Eye (tissue), 1 donor: ENCODE data around the gene GRAMD2B.
"Not testable (repeated sequence)": the region's sequence is repeated elsewhere in the genome, so short reads cannot be mapped to it uniquely, and the experiment has no call there.

Source experiments
- DNase-seq: peaks from one replicate; pipeline ENCODE4 v3.0.0-alpha.2; 2015

The GRAMD2B gene

DNA sequence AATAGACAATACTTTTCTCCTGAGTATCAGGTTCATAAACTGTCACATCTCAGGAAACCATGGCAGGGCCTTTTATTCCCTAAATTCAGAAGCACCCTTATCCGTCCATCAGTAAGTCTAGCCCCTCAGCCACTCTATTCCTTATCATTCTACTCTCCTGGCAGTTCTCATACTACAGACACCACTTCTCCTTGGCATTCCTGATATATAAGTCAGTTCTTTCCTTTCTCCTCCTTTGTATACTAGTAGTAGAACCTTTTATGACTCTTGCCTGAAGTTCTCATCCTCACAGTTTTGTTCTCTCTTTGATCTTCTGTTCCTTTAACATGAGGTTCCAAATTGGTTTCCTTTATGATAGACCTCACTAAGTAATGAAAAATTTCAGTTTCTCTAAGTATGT lies 29.3 kb downstream of the GRAMD2B start:
- no peak for DNase-seq

DNA sequence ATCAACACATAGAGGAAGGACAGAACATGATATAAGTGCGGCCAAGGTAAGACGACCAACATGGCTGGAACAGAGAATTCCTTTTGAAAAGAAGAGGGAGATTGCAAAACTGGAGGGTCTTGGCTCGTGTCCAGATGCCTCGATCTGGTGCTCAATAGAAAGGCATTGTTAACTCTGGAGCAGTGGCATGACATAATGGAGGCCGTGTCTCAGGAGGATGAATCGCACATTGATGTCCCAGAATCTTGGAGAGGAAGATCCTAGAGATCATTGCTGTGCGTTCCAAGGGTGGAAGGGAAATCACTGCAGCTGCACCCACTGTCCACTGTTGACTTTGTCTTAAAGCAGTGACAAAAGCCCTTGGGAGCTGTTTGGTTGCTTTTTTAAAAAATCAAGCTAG lies 30.9 kb downstream of the GRAMD2B start:
- DNase-seq: peak; percentile 14

DNA sequence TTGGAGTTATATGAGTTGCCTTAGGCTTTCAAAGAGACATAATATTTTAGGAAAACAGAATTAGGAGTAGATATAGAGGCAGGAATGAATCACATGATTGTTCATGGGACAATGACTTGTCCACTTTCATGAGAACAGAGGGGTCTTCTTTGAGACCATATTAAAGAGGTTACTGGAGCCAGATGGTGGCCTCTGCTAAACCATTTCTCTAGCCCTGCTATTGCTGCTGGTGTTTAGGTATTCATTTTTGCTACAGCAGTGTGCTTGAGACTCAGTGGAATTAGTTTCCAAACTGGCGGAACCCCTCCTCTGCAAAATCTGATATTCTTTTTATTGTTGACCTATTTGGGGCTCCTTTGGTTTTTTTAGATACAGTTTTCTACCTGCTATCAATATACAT lies 31.3 kb downstream of the GRAMD2B start:
- DNase-seq: no peak

DNA sequence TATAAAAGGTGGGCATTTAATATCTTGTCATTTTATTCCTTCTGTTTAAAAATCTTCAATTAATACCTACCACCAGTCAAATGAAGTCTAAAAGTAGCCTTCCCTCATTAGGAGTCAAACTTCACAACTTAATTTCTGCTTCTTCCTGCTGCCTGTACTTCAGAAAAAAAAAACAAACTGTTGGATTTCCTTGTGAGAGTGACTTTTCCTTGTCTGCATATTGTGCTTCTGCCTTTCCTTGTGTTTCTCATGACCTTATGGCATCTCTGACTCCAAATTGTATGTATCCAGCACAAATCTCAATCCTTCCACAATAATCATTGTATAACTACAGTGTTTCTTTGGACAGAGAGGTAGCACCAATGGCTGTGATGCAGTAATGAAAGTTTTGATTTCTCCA lies 32.1 kb downstream of the GRAMD2B start:
- no peak for DNase-seq

DNA sequence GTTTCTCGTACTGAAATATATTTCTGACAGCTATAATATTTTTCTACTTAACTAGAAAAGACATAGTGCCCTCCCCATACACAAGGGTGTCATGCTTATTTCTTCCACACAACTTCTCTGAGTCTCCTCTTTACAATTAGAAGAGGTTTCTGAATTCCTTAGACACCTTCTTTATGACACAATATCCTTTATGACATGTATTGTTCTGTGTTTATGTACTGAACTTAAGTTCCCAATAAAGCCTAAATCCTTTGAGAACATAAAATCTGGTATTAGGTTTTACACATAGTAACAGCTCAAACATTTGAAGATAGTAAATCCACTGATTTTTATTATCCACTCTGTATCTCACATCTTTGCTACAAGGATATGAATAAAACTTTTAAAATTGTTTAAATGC lies 32.5 kb downstream of the GRAMD2B start:
- no peak for DNase-seq

DNA sequence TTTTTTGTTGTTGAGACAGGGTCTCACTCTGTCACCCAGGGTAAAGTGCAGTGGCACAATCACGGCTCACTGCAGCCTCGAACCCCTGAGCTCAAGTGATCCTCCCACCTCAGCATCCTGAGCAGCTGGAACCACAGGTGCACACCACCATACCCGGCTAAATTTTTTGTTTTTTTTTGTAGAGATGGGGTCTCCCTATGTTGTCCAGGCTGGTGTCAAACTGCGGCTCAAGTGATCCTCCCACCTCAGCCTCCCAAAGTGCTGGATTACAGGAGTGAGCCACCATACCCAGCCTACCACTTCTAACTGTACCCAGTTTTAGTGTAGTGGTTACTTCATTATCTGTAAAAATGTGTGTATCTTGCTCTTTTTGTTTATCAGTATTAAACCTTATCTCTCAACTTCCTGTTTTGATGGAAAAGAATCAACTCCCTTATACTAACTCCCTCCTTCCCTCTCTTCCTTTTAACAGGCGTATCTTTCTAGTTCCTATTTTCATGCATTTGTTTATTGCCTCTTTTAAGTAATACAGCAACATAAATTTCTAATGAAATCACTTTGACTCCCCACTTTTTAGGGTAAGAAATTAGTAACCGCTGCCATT lies 33.1 kb downstream of the GRAMD2B start:
- DNase-seq: no peak

DNA sequence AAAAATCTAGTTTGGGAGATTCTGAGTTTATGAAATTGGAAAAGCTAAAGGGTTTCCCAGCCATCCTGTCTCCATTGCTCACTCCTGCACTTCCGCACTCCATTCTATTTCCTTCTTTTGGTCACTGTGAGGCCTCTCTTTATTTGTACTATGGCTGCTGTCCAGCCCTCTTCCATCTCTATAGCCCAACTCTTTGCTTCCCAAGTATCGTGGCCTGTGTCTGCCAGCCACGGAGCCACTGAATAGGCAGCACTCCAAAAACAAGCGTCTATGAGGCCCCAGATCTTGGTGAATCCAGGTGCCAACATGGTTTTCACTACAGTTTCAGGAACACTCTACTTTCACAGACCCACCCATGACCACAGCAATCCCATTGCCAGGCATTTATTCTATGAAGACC lies 37.2 kb downstream of the GRAMD2B start:
- DNase-seq: no peak

DNA sequence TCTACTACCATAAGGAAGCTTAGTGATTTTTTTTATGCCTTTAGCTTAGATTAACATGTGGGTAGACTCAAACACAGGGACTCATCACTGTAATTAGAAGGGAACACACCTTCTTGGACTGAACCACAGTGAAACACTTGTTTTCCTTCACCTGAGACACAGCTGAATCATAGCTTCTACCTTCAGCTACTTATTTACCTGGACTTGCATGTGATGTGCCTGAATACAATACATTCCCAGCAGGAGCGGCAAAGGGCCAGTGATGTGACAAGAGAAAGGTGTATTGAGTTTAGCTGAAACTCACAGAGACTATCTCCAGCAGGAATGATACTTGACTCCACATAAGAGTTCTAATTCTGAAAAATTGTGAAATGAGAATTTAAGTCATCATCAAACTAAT lies 37.8 kb downstream of the GRAMD2B start:
- DNase-seq: no peak

DNA sequence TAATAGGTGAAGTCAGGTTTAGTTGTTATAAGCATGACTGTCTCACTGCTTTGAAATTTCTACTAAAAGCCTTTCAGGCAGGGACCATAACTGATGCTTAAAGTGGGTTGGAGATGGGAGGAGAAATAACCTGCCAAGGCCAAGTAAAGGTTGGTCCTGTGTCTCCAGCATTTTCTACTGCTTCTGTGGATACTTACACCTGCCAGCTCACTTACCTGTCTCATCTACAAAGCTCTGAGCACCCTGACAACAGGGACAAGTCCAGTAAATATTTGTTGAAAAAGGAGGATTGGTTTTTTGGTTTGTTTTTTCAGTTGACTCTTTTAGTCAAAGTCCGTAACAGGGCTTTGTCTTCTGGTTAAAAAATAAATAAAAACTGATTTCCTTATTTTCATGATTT lies 38.6 kb downstream of the GRAMD2B start:
- DNase-seq: no peak

DNA sequence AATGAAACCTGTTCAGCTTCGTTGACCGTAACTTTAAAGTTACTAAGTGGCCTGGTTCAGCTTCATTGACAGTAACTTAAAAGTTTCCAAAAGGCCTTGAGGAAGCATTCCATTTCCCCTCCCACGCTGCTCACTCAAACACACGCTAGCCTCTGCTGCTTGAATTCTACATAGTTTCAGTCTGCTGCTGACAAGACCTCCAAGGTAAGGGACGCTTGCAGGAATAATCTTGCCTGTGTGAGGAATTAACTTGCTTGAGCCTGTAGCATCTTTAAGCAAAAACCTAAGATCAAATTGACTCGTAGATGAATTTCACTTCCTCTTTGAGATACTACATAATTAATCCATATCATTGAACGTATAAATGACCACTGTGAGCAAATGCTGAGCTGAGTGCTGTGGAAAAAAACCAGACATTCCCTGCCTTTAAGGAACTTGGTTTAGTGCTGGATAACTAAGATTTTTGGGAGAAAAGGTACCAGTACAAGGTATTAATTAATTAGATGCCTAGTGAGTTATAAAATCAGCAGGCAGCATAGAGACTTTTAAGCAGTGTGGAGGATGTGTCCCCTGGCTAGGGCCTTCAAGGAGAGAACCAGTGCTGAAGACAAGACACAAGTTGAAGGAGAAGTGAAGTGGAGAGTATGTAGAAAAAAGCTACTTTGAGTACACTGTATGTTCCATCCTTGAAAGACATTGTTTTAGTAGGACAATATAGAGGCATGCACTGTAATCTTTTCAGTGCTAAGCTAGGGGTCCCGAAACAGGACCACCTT lies 39.2 kb downstream of the GRAMD2B start:
- no peak for DNase-seq

DNA sequence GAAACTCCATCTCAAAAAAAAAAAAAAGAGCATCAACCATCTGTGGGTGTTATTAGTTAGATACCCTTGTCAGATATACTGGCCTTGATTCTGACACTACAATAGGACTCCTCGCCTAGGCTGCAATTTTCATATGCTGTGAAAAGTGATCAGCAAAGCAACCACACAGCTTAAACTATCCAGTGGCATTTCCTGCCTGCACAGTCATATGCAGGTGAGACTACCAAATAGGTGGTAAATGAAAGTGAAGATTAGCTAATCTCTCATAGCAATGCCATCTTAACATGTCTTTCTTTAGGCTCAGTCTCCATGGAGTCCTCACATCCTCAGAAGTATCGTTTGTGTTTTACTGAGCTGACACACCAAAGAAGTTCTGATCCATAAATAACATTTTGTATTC lies 40.8 kb downstream of the GRAMD2B start:
- no peak for DNase-seq

DNA sequence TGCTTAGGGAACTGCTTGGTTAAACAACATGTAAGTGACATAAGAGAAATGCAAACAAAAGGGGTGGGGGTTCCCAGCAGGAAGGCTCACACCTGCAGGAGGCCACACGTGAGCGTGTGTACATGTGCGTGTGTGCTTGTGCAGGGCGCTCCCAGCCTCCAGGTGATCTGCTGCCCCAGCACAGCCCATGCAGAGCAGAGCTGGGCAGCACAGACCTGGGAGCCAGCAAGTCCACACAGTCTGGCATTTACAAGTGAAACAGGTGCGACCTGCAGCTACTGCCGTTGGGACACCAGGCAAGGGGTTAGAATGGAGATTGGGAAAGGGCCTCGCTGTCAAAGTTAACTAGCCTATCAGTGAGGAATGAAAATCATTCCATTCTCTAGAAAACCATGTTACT lies 41.8 kb downstream of the GRAMD2B start:
- no peak for DNase-seq

DNA sequence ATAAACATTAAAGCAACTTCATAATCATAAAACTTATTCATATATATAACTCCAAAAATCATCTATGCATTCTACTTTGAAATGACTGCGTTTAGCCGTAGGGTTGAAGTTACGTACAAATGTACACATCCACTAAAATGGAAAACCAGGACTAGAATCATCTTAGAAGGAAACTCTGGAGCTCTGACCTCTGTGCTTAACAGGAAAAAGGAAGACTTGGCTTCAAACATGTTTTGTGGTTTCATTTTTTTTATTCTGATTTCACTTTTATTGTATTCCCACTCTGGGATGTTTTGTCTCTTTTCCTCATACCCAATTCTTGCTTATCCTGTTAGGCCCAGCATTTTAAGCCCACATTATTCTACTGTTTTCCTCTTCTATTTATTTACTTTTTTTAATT lies 44.9 kb downstream of the GRAMD2B start:
- no peak for DNase-seq

DNA sequence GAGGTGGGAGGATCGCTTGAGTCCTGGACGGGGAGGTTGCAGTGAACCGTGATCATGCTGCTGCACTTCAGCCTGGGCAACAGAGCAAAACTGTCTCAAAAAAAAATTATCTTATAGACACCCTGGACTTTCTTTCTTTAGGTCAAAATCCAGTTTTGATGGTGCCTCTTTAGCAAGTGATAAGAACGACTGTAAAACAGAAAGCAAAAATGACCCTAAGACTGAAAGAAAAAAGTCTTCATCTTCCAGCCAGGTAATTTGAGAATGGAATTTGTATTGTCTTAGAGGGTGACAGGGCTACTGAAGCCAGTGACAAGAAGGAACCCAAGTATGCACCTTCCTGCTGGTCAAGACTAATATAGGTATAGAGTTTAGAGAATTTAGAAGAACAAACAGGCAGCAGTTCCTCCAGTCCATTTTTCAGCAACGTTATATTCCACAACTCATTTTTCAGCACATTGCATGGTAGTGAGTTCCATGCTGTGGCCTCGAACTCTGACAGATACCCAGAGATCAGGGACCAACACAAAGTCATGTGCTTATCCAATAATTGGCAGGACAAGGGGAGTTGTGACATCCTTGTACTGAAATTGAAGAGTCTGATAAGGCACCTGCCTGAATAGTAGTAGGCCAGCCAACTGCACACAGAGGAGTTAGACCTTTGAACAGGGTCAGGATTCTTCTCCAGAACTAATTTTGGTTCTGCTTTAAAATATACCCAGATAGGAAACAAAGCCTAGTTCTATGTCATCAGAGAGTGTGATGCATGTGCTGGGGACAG lies 46.5 kb downstream of the GRAMD2B start:
- DNase-seq: no peak

DNA sequence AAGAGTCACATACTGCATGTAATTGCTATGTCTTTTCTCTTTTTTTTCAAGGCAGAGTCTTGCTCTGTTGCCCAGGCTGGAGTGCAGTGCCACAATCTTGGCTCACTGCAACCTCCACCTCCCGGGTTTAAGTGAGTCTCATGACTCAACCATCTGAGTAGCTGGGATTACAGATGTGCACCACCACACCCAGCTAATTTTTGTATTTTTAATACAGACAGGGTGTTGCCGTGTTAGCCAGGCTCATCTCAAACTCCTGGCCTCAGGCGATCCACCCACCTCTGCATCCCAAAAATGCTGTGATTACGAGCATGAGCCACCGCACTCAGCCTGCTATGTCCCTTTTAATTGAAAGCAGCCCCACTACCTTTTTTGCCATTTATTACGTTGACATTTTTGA lies 47.3 kb downstream of the GRAMD2B start:
- DNase-seq: not testable (repeated sequence)

DNA sequence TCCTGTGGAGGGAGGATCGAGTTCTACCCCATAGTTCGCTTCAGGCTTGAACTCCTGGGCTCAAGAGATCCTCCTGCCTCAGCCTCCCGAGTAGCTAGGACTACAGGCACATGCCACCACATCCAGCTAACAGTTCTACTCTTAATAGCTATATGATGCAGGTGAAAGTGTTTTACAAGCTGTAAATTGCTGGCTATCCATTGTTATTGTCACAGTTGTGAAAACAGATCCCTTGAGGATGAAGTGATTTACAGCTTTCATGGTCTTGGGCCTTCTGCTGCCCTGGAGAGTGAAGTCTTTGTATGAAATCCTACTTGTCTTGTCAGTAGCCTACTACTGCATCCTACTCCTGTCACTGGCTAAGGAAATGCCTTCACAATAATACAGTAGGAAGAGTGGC lies 48.0 kb downstream of the GRAMD2B start:
- no peak for DNase-seq

DNA sequence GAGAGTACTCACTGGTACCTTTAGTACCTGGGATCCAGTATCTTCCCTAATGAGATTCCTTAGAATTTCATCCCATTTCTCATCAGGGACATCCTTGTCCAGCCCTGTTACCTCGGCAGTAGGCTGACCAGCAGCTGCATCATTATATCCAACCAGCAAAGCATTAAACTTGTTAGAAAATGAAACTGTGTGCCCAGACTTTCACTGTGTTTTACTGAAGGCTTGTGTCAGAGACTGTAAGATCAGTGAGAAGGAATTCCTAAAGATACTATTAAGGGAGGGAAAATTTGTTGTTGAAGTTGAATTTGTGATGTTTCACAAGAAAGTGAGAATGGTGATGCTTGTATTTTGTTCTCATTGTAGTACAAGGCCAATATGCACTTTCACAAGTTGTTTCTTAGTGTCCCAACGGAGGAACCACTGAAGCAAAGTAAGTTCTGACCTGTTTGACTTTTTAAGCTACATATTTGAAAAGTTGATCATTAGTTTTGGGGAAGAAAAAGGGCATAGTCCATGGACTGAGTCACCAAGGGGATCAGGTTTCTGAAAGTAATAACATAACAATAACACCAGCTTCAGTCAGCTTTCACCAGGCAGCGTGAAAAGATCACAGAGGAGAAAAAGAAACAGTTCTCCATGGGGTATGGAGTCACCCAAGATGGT lies 48.8 kb downstream of the GRAMD2B start:
- no peak for DNase-seq

DNA sequence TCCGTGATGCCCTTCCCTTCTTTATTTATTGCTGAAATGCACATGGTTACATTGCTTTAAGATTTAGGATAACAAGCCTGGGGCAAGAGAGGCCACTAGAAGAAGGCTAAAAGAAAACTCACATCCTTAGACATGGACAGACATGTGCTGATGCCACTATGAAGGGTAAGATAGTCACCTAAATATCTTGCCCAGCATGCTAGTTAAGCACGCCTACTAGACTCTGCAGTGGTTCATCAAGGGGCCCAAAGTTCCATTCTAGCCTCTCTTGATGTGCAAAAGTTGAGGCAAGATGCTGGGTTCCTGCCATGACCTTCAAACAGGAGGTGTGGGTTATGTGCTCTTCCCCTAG lies 49.3 kb downstream of the GRAMD2B start:
- DNase-seq: no peak

DNA sequence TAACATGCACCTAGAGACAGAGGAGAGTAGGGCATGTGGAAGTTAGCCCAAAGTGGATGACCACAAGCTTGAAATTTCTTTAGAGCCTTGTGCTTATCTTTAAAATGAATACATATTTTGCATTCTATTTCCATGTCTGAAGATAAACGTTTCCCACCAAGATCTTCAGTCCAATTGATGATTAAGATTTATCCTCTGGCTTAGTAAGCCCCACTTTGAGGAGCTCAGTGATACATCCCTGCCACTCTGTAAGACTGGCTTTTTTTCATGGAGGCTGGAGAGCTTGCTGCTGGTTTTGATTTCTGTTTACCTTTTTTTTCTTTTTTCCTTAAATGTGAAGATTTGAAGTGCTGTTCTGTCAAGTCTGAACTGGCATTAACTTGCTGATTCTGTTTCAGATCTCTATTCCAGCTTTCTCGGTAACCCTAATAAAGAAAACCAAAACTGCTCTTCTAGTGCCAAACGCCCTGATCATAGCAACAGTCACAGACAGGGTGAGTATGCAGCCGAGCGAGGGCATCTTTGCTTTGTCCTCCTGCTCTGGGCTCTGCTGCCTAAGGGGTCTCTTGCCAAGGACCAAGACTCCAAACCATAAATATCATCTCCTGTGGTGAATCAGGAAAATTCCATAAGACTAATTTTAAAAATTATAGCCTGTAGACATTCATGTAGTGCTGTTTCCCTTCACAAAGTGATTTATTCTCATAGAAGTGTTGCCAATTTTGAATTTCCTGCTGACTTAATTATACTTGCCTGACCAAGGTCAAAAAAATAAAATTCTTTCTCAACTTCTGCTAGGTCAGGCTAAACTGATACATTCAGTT lies 54.3 kb downstream of the GRAMD2B start:
- DNase-seq: no peak

DNA sequence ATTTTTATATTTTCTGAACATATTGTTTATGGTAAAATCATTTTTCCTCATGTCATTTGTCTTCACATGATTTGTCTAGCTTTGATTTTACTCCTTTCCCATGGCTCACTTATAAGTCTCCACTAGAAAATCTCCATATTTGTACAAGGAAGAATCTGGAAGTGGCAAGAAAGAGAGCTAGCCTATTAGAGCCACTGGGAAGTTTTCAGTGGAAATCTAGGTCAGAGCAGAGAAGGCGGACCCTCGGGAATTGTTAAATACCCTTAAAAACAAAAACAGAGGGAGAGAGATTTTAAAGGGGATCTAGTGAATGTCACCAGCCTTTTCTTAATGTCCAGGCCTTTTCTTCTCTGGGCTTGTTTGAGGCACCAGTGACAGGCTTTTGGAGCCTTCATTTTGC lies 56.6 kb downstream of the GRAMD2B start:
- no peak for DNase-seq

DNA sequence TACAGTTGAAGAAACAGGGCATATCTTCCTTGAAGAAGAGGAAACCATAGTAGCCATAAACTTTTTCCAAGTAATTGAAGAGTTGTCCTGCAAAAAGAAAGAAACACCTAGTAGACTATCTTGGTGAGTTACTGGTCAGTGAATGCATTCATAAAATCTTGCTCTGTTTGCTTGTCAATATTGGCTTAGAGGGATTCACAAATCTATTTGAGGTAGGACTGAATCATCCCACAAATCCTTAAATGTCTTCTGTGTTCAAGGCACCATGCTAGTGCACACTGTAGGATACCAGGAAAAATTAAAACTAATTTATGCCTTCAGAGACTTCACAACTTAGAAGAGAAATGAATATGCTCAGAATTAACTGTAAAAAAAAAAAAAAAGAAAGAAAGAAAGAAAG lies 57.6 kb downstream of the GRAMD2B start:
- DNase-seq: no peak

DNA sequence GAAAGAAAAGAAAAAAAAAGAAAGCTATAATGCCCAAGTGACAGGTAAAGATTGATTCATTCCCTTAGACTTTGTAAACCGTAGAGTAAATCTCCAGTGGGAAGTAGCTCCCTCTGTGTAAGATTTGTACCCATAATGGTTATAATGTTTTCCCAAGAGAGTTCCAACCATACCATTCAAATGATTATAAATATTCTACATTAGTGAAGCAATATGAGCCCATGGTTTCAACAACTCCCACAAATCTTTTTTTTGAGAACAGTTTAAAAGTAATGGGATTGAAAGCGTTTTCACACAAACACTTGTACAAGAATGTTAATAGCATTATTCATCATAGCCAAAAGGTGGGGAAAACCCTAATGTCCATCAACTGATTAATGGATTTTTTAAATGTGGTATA lies 58.0 kb downstream of the GRAMD2B start:
- DNase-seq: no peak

DNA sequence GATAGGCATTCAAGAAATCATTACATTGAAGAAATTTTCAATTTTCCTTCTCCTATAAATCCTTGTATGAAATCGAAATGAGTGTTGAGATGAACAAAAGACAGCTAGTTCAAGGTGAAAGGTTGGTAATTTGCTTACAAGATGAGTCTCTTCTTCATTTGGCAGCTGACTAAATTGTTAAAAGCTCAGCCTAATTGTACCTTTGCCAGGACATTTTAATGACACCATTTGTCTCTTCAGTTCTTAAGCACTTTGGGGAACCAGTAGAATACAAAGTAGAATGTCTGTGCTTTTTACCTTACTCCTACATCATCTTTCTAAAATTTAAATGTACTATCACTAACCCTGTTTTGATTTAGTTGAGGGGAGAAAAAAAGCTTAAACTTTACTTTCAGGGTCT lies 59.4 kb downstream of the GRAMD2B start:
- no peak for DNase-seq
